ENCODE data around the gene MVB12B.

GRCh38 chr9:126454215-126454614, 127.6 kb downstream of the MVB12B start:
- TF ChIP-seq CTCF (IDR thresholded peaks at IDR 0.05 in 4 of 5, conservative IDR thresholded peaks at IDR 0.05 in 1 of 5) (no peak), POLR2A (IDR thresholded peaks at IDR 0.05) (no peak)
